Regular cardiac myocyte (primary cell): ENCODE results near the gene DRAXIN. TPM values are rescaled to one million over a fixed set of nuclear protein-coding genes. Genes with fewer than 3 reads are reported as not detected.

Source experiments
- total RNA-seq: library from RNA; depleted of rRNA; stranded (reverse); fragments of >200 nt; gene quantifications from 2 replicates; pipeline ENCODE4 v1.2.3, GENCODE V29; 2014

Gene DRAXIN, protein sequence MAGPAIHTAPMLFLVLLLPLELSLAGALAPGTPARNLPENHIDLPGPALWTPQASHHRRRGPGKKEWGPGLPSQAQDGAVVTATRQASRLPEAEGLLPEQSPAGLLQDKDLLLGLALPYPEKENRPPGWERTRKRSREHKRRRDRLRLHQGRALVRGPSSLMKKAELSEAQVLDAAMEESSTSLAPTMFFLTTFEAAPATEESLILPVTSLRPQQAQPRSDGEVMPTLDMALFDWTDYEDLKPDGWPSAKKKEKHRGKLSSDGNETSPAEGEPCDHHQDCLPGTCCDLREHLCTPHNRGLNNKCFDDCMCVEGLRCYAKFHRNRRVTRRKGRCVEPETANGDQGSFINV
- total RNA-seq: 0.56 and 0.77 TPM in 2 replicates

DNA sequence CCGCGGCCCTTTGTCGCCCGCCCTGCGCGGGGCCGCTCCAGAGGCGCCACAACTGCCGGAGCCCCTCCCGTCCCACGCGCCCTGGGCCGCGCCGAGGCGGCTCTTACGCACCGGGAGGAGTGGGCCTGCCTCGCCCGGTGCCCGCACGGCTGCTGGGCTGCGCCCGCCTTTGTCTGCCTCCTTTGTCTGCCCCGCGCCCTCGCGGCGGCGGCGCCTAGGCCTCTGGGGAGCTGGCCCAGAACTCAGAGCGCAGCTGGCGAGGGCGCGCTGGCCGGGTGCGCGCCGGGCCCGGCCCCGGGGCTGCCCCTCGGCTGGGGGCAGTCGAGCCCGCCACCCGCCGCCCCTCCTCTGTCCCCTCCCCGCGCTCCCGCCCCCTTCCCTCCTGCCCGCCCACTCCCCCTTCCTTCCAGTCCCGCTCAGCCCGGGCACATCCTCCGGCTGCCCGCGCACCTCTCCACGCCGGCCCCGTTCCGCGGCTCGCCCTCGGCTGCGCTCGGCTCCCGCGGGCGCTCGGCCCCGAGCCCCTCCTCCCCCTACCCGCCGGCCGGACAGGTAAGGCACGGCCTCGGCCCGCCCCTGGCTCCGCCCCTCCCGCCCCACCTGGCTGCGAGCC is at the start of gene DRAXIN:
TSS of gene DRAXIN (plus strand) at position 409 of the 613 bp plus-strand sequence. CDS start 14,549 bp downstream, outside the sequence.

DNA sequence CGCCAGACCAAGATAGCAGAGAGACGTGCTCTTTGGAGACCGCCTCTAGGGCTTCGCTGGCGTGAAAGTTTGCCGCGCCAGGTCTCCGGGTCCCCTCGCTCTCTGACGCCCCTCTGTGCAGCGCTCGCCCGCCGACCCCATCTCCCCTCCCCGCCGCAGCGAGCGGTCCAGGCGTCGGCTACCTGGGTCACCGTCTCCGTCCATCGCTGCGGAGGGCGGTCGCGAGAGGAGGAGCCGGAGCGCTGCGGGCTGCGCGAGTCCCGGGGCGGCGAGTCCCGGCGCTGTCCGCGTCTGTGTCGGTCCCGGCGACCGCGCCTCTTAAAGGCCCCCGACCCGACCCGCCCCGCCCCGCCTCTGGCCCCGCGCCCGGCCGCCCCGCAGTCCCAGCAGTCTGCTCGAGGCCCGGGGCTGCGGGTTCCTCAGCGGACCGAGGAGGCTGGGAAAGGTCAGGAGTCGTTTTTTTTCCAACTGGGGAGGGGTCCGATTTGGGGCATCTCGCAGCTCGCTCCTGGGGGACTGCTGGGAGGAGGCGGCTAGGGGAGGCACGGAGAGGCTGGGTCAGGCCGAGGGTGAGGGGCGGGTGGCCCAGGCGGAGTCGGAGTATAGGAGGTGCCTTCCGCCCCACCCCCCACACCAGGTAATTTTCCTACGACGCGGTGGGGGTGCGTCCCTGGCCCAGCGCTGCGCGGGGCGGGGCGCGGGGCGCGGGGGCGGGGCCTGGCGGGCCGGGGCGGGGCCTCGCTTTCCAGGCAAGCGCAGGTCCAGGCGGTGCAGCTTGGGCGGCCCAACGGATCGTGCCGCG is 37.2 kb upstream of the DRAXIN start, which contains the start of the genes FBXO2 and FBXO44:
TSS of gene FBXO2 (minus strand) at position 293 of the 802 bp plus-strand sequence. CDS start at position 204, 89 bp downstream.
TSS of gene FBXO44 (plus strand) at position 741 of the 802 bp plus-strand sequence. CDS start 959 bp downstream, outside the sequence.

DNA sequence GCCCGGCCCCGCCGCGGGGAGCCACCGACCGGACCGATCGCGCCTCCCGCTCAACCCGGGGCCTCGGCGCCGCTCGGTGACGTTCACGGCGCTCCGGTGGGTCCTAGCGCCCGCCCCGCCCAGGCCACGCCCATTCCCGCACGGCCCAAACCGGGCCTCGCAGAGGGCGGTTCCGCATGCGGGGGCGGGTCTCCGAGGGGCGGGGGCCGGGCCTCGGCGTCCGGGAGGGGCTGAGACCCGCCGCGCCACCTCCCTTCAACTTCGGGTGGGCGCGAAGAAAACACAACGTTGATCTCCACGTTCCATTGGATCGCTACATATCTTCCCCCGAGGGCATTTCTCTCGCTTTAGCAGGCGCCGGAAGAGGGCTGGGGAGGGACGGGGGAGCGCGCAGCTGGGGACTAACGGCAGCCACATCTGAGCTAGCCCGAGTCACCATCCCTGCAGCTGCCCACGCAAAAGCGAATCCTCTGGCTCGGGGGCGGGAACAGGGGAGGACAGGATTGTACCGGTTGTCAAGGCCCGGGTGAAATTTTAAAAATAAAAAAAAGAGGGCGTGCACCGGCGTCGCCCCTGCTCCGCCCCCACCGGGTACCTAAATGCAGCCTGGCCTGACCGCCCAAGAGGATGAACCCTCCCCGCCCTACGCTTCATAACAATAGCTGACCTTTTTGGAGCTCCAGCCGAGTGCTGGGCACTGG is 10.3 kb upstream of the DRAXIN start, which contains the start of gene MAD2L2:
TSS of gene MAD2L2 (minus strand) at position 78 of the 701 bp plus-strand sequence. CDS start 547 bp downstream, outside the sequence.

DNA sequence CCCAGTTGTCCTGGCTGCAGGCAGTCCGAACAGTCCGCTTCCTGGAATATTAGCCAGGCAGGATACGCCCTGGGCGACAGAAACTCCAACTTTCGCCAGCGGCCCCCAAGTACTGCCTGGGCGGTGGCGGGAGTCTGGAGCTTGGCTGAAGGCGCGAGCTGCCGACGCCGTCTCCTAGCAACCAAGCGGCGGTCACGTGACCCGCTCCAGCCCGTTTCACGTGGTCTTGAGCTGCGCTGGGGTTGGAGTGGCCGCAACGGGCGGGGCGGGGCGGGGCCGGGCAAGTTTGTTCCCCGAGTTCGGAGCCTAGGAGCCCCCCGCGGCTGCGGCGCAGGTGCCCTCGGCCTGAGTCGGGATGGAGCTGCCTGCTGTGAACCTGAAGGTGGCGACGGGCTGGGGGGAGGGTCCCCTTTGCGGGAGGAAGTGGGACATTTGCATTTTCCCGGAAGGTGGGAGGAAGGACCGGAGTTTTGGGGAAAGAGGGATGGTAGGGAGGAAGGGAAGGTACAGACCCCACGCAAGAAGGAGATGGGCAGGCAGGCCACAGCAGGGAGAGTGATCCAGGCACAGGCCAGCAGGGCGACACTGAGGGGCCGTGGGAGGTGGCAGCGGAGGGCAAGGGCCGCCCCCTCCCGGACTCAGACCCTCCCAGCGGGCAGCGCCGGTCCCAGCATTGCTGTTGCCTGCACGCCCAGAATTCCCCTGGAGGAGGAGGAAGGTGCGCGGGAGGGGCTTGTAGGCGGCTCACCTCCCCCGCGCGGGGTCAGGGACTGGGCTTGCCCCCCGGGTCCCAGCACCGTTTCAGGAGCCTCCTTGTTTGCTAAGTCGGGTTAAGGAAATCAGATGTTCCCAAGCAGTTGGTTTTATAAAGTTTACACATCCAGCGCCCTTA is 44.6 kb downstream of the DRAXIN start, which contains the start of gene AGTRAP:
TSS of gene AGTRAP (plus strand) at position 283 of the 892 bp plus-strand sequence. CDS start at position 356, 73 bp downstream.

DNA sequence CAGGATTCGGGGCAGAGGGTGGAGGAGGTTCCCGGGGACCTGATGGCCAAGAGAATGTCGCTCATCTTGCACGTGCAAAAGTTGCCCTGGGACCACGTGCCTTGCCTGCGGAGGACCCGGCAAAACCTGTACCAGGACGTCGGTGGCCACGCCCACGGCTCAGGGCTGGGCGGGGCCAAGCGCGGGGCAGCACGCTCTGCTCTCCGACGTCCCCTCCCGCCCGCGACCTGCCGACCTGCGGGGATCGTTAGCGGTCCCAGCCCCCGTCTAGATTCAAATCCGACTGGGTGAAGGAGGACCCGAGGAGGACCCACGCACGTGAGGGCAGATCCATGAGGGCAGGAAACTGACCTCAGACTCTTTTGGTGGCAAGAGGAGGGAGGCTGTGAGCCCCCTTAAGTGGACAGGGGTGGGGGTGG is 70.5 kb downstream of the DRAXIN start, which contains the start of gene C1orf167:
TSS of gene C1orf167 (plus strand) at position 206 of the 419 bp plus-strand sequence. CDS start 2,208 bp downstream, outside the sequence.

Other genes with a start within 250 kb of the DRAXIN start
- gene DISP3, start 212.6 kb upstream of the DRAXIN start, total RNA-seq: under 0.01 TPM in 1 of 2 replicates, not detected in the other
- 0.19 and 1.4 TPM in 2 replicates for gene FBXO2, start 37.3 kb upstream of the DRAXIN start, total RNA-seq
- 7.7 and 14.4 TPM in 2 replicates for gene FBXO44, start 36.8 kb upstream of the DRAXIN start, total RNA-seq
- gene FBXO6, start 27.5 kb upstream of the DRAXIN start, total RNA-seq: 1.3 and 2.5 TPM in 2 replicates
- gene MAD2L2, start 10.6 kb upstream of the DRAXIN start, total RNA-seq: 26.2 and 32.4 TPM in 2 replicates
- gene AGTRAP, start 44.4 kb downstream of the DRAXIN start, total RNA-seq: 38.0 and 58.3 TPM in 2 replicates
- gene C1orf167, start 70.5 kb downstream of the DRAXIN start, total RNA-seq: not detected in 2 replicates
- 14.6 and 25.7 TPM in 2 replicates for gene MTHFR, start 114.3 kb downstream of the DRAXIN start, total RNA-seq
- 5.0 and 12.1 TPM in 2 replicates for gene CLCN6, start 114.5 kb downstream of the DRAXIN start, total RNA-seq
- gene NPPA, start 156.1 kb downstream of the DRAXIN start, total RNA-seq: 0.19 TPM in 1 of 2 replicates, not detected in the other
- 11.5 and 45.9 TPM in 2 replicates for gene NPPB, start 167.2 kb downstream of the DRAXIN start, total RNA-seq
- gene KIAA2013, start 234.7 kb downstream of the DRAXIN start, total RNA-seq: 67.7 and 109 TPM in 2 replicates
- 626 and 996 TPM in 2 replicates for gene PLOD1, start 243.0 kb downstream of the DRAXIN start, total RNA-seq